Fibroblast of lung (primary cell): ENCODE results near the gene TNIK. TPM values are rescaled to one million over a fixed set of nuclear protein-coding genes. Genes with fewer than 3 reads are reported as not detected.

Experiments
- DNase-seq, 2 donors: peaks; one replicate each; pipeline versions ENCODE4 v3.0.0 to v3.0.0-alpha.2; 2010; ENCODE audit warnings: low read depth in 2 of 2
- H2AFZ ChIP-seq: 2 replicates; pipeline ENCODE4 v1.5.1; 2012; ENCODE audit warnings: low read length, control low read depth, inconsistent platforms
- H3K27ac ChIP-seq: 2 replicates; pipeline ENCODE4 v1.5.1; 2011; ENCODE audit warnings: low read length, control low read depth; ENCODE audit not compliant: insufficient read depth
- H3K27me3 ChIP-seq: 2 replicates; pipeline ENCODE4 v1.5.1; 2011; ENCODE audit warnings: mild to moderate bottlenecking, low read length; ENCODE audit not compliant: control insufficient read depth, insufficient read depth
- H3K36me3 ChIP-seq: 2 replicates; pipeline ENCODE4 v1.5.1; 2011; ENCODE audit warnings: low read length; ENCODE audit not compliant: control insufficient read depth, insufficient read depth
- H3K4me1 ChIP-seq: 2 replicates; pipeline ENCODE4 v1.5.1; 2011; ENCODE audit warnings: low read length; ENCODE audit not compliant: control insufficient read depth, insufficient read depth; ENCODE audit errors: extremely low read depth
- H3K4me2 ChIP-seq: 2 replicates; pipeline ENCODE4 v1.5.1; 2011; ENCODE audit warnings: low read length, control low read depth; ENCODE audit not compliant: insufficient read depth; ENCODE audit errors: extremely low read depth
- H3K4me3 ChIP-seq, 4 experiments: fragments of 200-600 bp in 1 of 4; sonication (generic) in 1 of 4; replicated peaks in 1 of 4; 2 replicates each; pipeline ENCODE4 v1.5.1; 2011 to 2016; ENCODE audit warnings: low read length in 4 of 4, low read depth in 3 of 4, mild to moderate bottlenecking in 3 of 4, control low read depth in 2 of 4, inconsistent platforms in 1 of 4, mixed read lengths in 1 of 4; ENCODE audit not compliant: insufficient read depth in 1 of 4; ENCODE audit errors: control extremely low read depth in 1 of 4
- H3K79me2 ChIP-seq: 2 replicates; pipeline ENCODE4 v1.5.1; 2012; ENCODE audit warnings: mild to moderate bottlenecking, low read length, inconsistent platforms; ENCODE audit not compliant: control insufficient read depth, insufficient read depth
- H3K9ac ChIP-seq: 2 replicates; pipeline ENCODE4 v1.5.1; 2011; ENCODE audit warnings: mild to moderate bottlenecking, low read length, control low read depth; ENCODE audit not compliant: insufficient read depth
- H3K9me3 ChIP-seq: 2 replicates; pipeline ENCODE4 v1.5.1; 2012; ENCODE audit warnings: low read depth, low read length; ENCODE audit not compliant: control insufficient read depth, insufficient read depth
- H4K20me1 ChIP-seq: 2 replicates; pipeline ENCODE4 v1.5.1; 2011; ENCODE audit warnings: low read length; ENCODE audit not compliant: control insufficient read depth, insufficient read depth; ENCODE audit errors: extremely low read depth
- EZH2 ChIP-seq: IDR thresholded peaks from 2 replicates; pipeline ENCODE4 v1.5.1; 2012; ENCODE audit warnings: low read length, control low read depth, mild to moderate bottlenecking; ENCODE audit errors: missing control alignments
- polyA plus RNA-seq, 2 donors: library from polyadenylated mRNA; depleted of rRNA in 1 of 2; stranded (reverse) in 1 of 2; unstranded in 1 of 2; fragments of >200 nt; gene quantifications; 2 replicates each; pipeline ENCODE4 v1.2.1, GENCODE V29; 2011 to 2012; ENCODE audit warnings: missing spikeins in 1 of 2
- total RNA-seq: library from RNA; depleted of rRNA; stranded (reverse); fragments of >200 nt; gene quantifications from 2 replicates; pipeline ENCODE4 v1.2.1, GENCODE V29; 2014
- TF ChIP-seq, protein P1 (sequence below), 2 donors: IDR thresholded peaks in 1 of 2; conservative IDR thresholded peaks in 1 of 2; 1 replicate in 1 of 2; 2 replicates in 1 of 2; pipeline ENCODE4 v1.5.1; 2011 to 2012; ENCODE audit warnings: low read length in 2 of 2, control low read depth in 1 of 2, inconsistent platforms in 1 of 2, low read depth in 1 of 2, mild to moderate bottlenecking in 1 of 2

The TNIK gene
- total and polyA plus RNA-seq, 2 donors (not counting 1 experiment from before 2014, with no cell fraction given): 13.8 to 39.3 TPM

DNA sequence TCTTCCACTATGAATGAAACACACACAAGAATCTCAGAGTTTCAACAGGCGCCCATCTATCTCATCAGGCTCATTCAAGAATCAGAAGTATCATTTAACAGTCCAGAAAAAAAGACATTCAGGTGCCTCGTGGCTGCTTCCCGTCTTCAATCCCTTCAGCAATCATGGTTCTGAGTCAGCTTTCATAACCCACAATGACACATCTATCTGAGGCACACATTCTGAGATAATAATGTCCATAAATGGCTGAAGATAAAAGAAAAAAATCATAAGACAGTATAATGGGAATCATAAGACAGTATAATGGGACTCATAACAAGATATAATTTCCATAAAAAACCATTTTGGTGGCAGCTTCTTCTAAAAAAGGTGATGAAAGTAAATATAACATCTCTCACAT is 52.4 kb downstream of the TNIK start:
- Histone ChIP-seq H3K79me2 (peaks cover 8% of the 10 kb centered on the region), H3K4me2 (no peak overlapping the region), H3K27ac (no peak overlapping the region), H3K36me3 (no peaks in the 10 kb centered on the region), H3K27me3 (no peaks in the 10 kb centered on the region), H3K4me1 (no peaks in the 10 kb centered on the region), H3K9ac (no peak overlapping the region), H3K9me3 (no peaks in the 10 kb centered on the region), H2AFZ (no peak overlapping the region), H3K4me3 (no peak overlapping the region), H4K20me1 (no peaks in the 10 kb centered on the region)
- DNase-seq: peak; percentile 70 to 89
- no peak for TF ChIP-seq EZH2
- TF ChIP-seq, protein P1, sequence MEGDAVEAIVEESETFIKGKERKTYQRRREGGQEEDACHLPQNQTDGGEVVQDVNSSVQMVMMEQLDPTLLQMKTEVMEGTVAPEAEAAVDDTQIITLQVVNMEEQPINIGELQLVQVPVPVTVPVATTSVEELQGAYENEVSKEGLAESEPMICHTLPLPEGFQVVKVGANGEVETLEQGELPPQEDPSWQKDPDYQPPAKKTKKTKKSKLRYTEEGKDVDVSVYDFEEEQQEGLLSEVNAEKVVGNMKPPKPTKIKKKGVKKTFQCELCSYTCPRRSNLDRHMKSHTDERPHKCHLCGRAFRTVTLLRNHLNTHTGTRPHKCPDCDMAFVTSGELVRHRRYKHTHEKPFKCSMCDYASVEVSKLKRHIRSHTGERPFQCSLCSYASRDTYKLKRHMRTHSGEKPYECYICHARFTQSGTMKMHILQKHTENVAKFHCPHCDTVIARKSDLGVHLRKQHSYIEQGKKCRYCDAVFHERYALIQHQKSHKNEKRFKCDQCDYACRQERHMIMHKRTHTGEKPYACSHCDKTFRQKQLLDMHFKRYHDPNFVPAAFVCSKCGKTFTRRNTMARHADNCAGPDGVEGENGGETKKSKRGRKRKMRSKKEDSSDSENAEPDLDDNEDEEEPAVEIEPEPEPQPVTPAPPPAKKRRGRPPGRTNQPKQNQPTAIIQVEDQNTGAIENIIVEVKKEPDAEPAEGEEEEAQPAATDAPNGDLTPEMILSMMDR (conservative IDR thresholded peaks at IDR 0.05 in 1 of 2, IDR thresholded peaks at IDR 0.05 in 1 of 2; ENCODE audit: low read depth in 1 of 2, low read length in 2 of 2): no peak

DNA sequence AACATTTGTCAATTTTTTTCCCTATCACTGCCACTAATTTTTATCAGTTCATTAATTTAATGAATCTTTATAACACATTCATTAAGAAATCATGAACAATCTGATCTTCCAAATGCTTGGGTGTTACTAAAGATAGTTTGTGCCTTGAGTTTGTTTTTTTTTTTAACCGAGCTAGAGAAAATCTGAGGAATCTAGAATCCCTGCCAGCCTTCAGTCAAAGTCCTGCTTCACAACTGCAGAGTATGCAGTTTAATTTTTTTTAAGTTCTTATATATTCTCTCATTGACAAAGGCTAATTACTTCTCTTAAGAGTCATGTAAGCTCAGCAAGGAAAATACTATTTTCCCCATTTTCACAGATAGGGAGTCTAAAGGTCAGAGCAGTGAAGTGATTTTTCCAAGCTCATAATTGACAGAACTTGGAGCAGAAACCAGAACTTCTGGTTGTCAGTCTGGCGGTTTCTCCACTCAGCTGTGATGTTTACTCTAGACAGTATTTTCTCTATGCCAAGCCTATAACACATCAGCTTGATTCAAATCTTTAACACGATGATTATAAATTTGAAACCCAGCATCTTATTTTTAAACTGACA is 55.7 kb downstream of the TNIK start:
- no peaks in the 10 kb centered on the region for H3K27me3 ChIP-seq
- no peak overlapping the region for H3K4me3 ChIP-seq
- no peaks in the 10 kb centered on the region for H3K36me3 ChIP-seq
- H3K9ac ChIP-seq: no peak overlapping the region
- peak in 1 of 2 donors; percentile 48 for DNase-seq
- no peak overlapping the region for H2AFZ ChIP-seq
- TF ChIP-seq, protein P1 (conservative IDR thresholded peaks at IDR 0.05 in 1 of 2, IDR thresholded peaks at IDR 0.05 in 1 of 2; ENCODE audit: low read depth in 1 of 2, low read length in 2 of 2): no peak
- no peak for TF ChIP-seq EZH2
- no peaks in the 10 kb centered on the region for H4K20me1 ChIP-seq
- no peak overlapping the region for H3K27ac ChIP-seq
- no peaks in the 10 kb centered on the region for H3K9me3 ChIP-seq
- peaks cover 10% of the 10 kb centered on the region for H3K79me2 ChIP-seq
- no peak overlapping the region for H3K4me2 ChIP-seq
- no peaks in the 10 kb centered on the region for H3K4me1 ChIP-seq

DNA sequence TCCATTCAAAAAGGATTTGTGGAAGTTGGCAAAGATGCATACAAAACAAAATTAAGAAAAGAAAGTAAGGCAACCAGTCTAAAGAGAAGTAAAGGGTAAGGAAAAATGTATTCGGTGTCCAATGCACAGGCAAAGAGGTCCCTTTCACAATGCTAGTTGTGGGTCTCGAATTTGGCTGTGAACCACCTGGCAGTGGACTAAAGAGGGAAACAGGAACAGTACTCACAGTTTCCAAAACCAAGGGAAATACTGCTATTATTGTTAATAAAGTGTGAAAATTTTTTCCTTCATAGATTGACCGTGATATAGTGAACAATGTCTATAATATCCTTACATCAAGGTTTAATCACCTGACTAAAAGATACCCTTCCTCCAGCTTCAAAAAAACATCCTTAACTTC is 57.9 kb downstream of the TNIK start:
- Histone ChIP-seq H3K4me1 (peaks cover 4% of the 10 kb centered on the region), H3K4me2 (no peak overlapping the region), H3K36me3 (no peaks in the 10 kb centered on the region), H3K27me3 (no peaks in the 10 kb centered on the region), H2AFZ (no peak overlapping the region), H3K27ac (no peak overlapping the region), H4K20me1 (no peaks in the 10 kb centered on the region), H3K9me3 (no peaks in the 10 kb centered on the region), H3K79me2 (peaks cover 11% of the 10 kb centered on the region), H3K4me3 (no peak overlapping the region), H3K9ac (no peak overlapping the region)
- DNase-seq: no peak
- TF ChIP-seq, protein P1 (conservative IDR thresholded peaks at IDR 0.05 in 1 of 2, IDR thresholded peaks at IDR 0.05 in 1 of 2; ENCODE audit: low read depth in 1 of 2, low read length in 2 of 2): no peak
- TF ChIP-seq EZH2: no peak
